ENCODE data around the gene HOXD13.

DNA sequence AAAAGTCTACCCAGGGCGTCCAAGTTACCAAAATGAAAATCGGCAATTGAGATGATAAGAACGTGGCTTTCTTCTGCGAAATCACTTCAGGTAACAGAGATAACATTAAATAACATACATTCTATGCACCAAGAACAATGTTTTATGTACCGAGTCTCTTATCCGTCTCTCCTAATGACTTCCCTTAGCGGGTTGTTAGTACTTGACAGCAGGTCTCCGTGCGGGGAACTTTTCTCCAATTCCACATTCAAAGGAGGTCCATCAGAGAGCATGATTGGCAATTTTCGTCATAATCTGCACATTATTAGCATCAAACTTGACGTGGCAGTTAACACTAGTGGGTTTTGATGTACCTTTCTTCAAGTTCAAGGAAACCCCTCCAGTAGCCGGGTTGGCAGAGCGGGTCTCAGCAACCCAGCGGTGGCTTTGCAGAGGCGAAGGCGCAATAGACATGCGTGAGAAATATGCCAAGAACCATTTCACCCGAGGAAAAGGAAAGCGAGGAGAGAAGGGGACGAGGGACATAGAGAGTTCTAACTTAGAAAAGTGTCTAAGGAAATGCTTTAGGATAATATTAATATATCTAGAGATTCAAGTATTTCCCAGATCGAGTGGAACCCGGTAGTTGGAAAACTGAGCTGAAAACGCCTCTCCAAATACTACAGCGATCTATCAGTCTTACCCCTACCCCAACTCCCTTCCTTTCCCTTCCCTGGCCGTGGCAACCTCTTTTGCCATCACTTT lies 13.8 kb upstream of the HOXD13 start:
- TF ChIP-seq POLR2A (IDR thresholded peaks at IDR 0.05) (no peak), CTCF (IDR thresholded peaks at IDR 0.05) (no peak), EP300 (IDR thresholded peaks at IDR 0.05; ENCODE audit: low read depth) (no peak), POLR2AphosphoS5 (IDR thresholded peaks at IDR 0.05) (no peak)
